ENCODE results near the gene ASCC3. TPM values are rescaled to one million over a fixed set of nuclear protein-coding genes. Genes with fewer than 3 reads are reported as not detected.

The ASCC3 gene
- total RNA-seq, 2 experiments from 2014 or later, result 28.5 to 47.5 TPM

GRCh38 chr6:100461917-100462705, 419.0 kb downstream of the ASCC3 start:
- no peak for DNase-seq (ENCODE audit: low spot score)
- H3K4me1 ChIP-seq (ENCODE audit: insufficient read depth, low read length, poor library complexity, severe bottlenecking), result no peaks in the 10 kb centered on the region
- H3K4me2 ChIP-seq (ENCODE audit: low read length), result no peak overlapping the region
- no TSS peak for BruUV-seq (replicated peaks)
- POLR2A ChIA-PET, result interaction anchor here (0.7 to 1.4 kb wide), 2 partner anchors 11 to 441 kb away, joined by 3 to 6 read pairs; no protein-coding TSS in a partner anchor
- no peak overlapping the region for H2AFZ ChIP-seq (ENCODE audit: low read length)
- H3K9me3 ChIP-seq (ENCODE audit: low read length), result no peaks in the 10 kb centered on the region
- no peaks in the 10 kb centered on the region for H3K9me2 ChIP-seq (ENCODE audit: insufficient read depth, low read length)
- no peaks in the 10 kb centered on the region for H3K79me2 ChIP-seq (ENCODE audit: insufficient read depth, low read depth, low read length)
- intact Hi-C loops (cut with micrococcal nuclease; ENCODE audit: unreplicated experiment), result no loop called here
- no peak overlapping the region for H3K4me3 ChIP-seq (ENCODE audit: low read depth, low read length, poor library complexity, severe bottlenecking)
- no peaks in the 10 kb centered on the region for H3K36me3 ChIP-seq (ENCODE audit: insufficient read depth, low read length)
- CTCF ChIA-PET (ENCODE audit: unreplicated experiment), result no interaction called here
- no peak overlapping the region for H3K27ac ChIP-seq (ENCODE audit: low read depth, low read length, poor library complexity, severe bottlenecking)
- TF ChIP-seq CTCF (conservative IDR thresholded peaks at IDR 0.05; ENCODE audit: low read length) (no peak), EZH2phosphoT487 (IDR thresholded peaks at IDR 0.05; ENCODE audit: borderline replicate concordance, low read depth, low read length) (no peak)
- no peaks in the 10 kb centered on the region for H4K20me1 ChIP-seq (ENCODE audit: insufficient read depth, low read length)

DNA sequence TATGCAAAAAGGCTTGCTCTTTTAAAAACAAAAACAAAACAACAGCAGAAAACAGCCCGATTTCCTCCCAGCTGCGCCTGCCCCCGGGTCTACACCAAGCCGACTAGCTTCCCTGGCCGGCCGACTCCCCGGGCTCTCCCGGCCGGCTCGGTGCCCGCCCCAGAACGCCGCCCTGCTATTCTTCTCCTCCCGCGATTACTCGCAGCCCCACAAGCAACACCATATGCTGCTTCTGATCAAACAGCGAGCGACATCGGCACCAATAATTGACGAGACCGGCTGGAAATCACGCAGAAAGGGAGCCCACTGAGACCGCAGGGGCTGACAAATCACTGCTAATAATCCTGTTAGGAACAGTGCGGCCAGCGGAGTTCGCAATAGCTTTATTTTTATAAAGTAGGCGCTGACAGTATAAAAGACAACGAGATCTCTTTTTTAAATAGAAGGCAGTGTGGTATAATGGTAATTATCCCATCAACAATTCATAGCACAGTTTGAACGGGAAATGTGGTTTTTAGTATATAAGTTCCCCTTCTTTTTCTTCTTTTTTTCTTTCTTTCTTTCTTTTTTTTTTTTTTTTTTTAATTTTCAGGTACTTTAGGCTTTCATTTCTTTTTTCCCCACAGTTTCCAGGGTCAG, 419.7 kb downstream of the ASCC3 start:
- H3K4me1 ChIP-seq (ENCODE audit: insufficient read depth, low read length, poor library complexity, severe bottlenecking), result no peaks in the 10 kb centered on the region
- H3K4me3 ChIP-seq (ENCODE audit: low read depth, low read length, poor library complexity, severe bottlenecking), result no peak overlapping the region
- POLR2A ChIA-PET, result interaction anchor here (0.7 to 1.4 kb wide), 3 partner anchors 10 to 440 kb away, joined by 3 to 6 read pairs (median 3); no protein-coding TSS in a partner anchor
- H4K20me1 ChIP-seq (ENCODE audit: insufficient read depth, low read length), result no peaks in the 10 kb centered on the region
- CTCF ChIA-PET (ENCODE audit: unreplicated experiment), result no interaction called here
- no TSS peak for BruUV-seq (replicated peaks)
- no peaks in the 10 kb centered on the region for H3K36me3 ChIP-seq (ENCODE audit: insufficient read depth, low read length)
- DNase-seq (ENCODE audit: low spot score), result no peak
- H3K27ac ChIP-seq (ENCODE audit: low read depth, low read length, poor library complexity, severe bottlenecking), result no peak overlapping the region
- intact Hi-C loops (cut with micrococcal nuclease; ENCODE audit: unreplicated experiment), result no loop called here
- H3K79me2 ChIP-seq (ENCODE audit: insufficient read depth, low read depth, low read length), result no peaks in the 10 kb centered on the region
- H3K4me2 ChIP-seq (ENCODE audit: low read length), result no peak overlapping the region
- no peaks in the 10 kb centered on the region for H3K9me2 ChIP-seq (ENCODE audit: insufficient read depth, low read length)
- no peaks in the 10 kb centered on the region for H3K9me3 ChIP-seq (ENCODE audit: low read length)
- TF ChIP-seq EZH2phosphoT487 (IDR thresholded peaks at IDR 0.05; ENCODE audit: borderline replicate concordance, low read depth, low read length), result no peak
- TF ChIP-seq CTCF (conservative IDR thresholded peaks at IDR 0.05; ENCODE audit: low read length), result no peak
- H2AFZ ChIP-seq (ENCODE audit: low read length), result no peak overlapping the region

All from OCI-LY7 (cell line).